Heart right ventricle (tissue), 16 donors: Measurements from ENCODE around the gene OR2A1. TPM values are rescaled to one million over a fixed set of nuclear protein-coding genes. Genes with fewer than 3 reads are reported as not detected.
"Not testable (repeated sequence)": the region's sequence is repeated elsewhere in the genome, so short reads cannot be mapped to it uniquely, and the experiment has no call there.

ENCODE experiments used
- ATAC-seq, 8 donors: fragments of 200-7000 bp; cut with Tn5 transposase; one replicate each; pipeline ENCODE4 v1.9.1; 2020; ENCODE audit warnings: mild to moderate bottlenecking in 8 of 8, moderate library complexity in 8 of 8, moderate number of reproducible peaks in 1 of 8
- DNase-seq, 2 donors: peaks; one replicate each; pipeline ENCODE4 v3.0.0-alpha.2; 2020
- H3K27ac ChIP-seq, 10 donors: fragments of 200-600 bp; sonication (generic) in 2 of 10; one replicate each; pipeline versions ENCODE4 v1.5.0 to v1.8.0; 2020 to 2022; ENCODE audit warnings: mild to moderate bottlenecking in 3 of 10
- H3K27me3 ChIP-seq, 7 donors: fragments of 200-600 bp; one replicate each; pipeline ENCODE4 v1.8.0; 2021 to 2022; ENCODE audit warnings: mild to moderate bottlenecking in 2 of 7
- H3K36me3 ChIP-seq, 9 donors: fragments of 200-600 bp; sonication (generic) in 1 of 9; one replicate each; pipeline versions ENCODE4 v1.5.0 to v1.8.0; 2020 to 2022; ENCODE audit warnings: mild to moderate bottlenecking in 2 of 9
- H3K4me1 ChIP-seq, 9 donors: fragments of 200-600 bp; sonication (generic) in 1 of 9; one replicate each; pipeline versions ENCODE4 v1.5.0 to v1.8.0; 2020 to 2022; ENCODE audit warnings: mild to moderate bottlenecking in 4 of 9
- H3K4me3 ChIP-seq, 10 donors: fragments of 200-600 bp; sonication (generic) in 2 of 10; one replicate each; pipeline versions ENCODE4 v1.5.0 to v1.8.0; 2020 to 2022; ENCODE audit warnings: mild to moderate bottlenecking in 7 of 10, moderate library complexity in 2 of 10
- H3K9me3 ChIP-seq, 11 donors: fragments of 200-600 bp in 10 of 11; sonication (generic) in 2 of 11; one replicate each; pipeline versions ENCODE4 v1.5.0 to v1.8.0; 2013 to 2022; ENCODE audit warnings: mild to moderate bottlenecking in 2 of 11, control low read depth in 1 of 11, moderate library complexity in 1 of 11
- WGBS, 2 donors: extraction: QIAGEN DNeasy Blood & Tissue Kit; methylation state at CpG; one replicate each; pipeline ENCODE4 v1.1.7; 2013; ENCODE audit warnings: inconsistent platforms in 1 of 2; 5-methylcytosine and 5-hydroxymethylcytosine counted together
- intact Hi-C, 10 donors: fragments of 100-400 bp; cut with DNase I; formaldehyde crosslinking; loops; one replicate each; pipeline versions ENCODE4 v1.11.1 to v1.14.2; 2022
- long read RNA-seq, 3 donors: library from polyadenylated mRNA; unstranded; transcript quantifications; one replicate each; pipeline ENCODE4 v2.0.0, GENCODE V29; 2020 to 2021
- polyA plus RNA-seq, 2 donors: library from polyadenylated mRNA; stranded (reverse); fragments of 200-250 nt; gene quantifications; one replicate each; pipeline ENCODE4 v1.2.3, GENCODE V29; 2013
- total RNA-seq, 10 donors: library from RNA; stranded (reverse); fragmentation: NEBNext Ultra II Directional in 3 of 10; extraction: Animal tissue kit (Norgen Biotek cat#: 25700) in 3 of 10; gene quantifications; one replicate each; pipeline versions ENCODE4 v1.2.1 to v1.2.4, GENCODE V29; 2021 to 2023
- donor health status: Arrhythmogenic right ventricular cardiomyopathy.
- donor health status: ischemic (EF 13 %, LVEDD 7.1; RV severe dilation, severe dysfunction).
- donor health status: healthy with polysubstance abuse.
- donor health status: DM: no; HTN: yes; CAD: no.
- donor health status: DM: no; HTN: no; CAD: no.
- donor health status: ischemic (EF 25% LVEDD 6.9; RV normal size, moderate dysfunction).
- donor health status: ischemic (EF 25% LVEDD 5.7; RV mildly dilated, moderate dysfunction).
- donor health status: healthy.
- donor health status: DM: yes; HTN: yes; CAD: no.
- donor health status: Ischemic cardiomyopathy.
- donor health status: ischemic (EF 35%, LVEDD 5.7; RV mildly dilated, moderate dysfunction).
- donor health status: nonischemic (EF 11% LVEDD 7.7; RV severe dilation, severe dysfunction).
- donor health status: DM: yes; HTN: yes; CAD: no.
- donor health status: PGD.
- donor health status: ischemic (EF 29% LVEDD 5.4; RV normal size, mild dysfunction).
- donor health status: nonischemic (EF 23%, LVEDD 6.1; RV moderate dilation, normal function).

Gene OR2A1
- under 1 TPM in 2 of 10 donors, not detected in 8; 0.15 to 0.20 TPM for total RNA-seq
- polyA plus RNA-seq: under 1 TPM in 1 of 2 donors, not detected in 1; 0.01 TPM
- long read RNA-seq, donor 1: 0 reads
- long read RNA-seq, donor 2: 0 reads
- long read RNA-seq, donor 3: 0 reads

DNA sequence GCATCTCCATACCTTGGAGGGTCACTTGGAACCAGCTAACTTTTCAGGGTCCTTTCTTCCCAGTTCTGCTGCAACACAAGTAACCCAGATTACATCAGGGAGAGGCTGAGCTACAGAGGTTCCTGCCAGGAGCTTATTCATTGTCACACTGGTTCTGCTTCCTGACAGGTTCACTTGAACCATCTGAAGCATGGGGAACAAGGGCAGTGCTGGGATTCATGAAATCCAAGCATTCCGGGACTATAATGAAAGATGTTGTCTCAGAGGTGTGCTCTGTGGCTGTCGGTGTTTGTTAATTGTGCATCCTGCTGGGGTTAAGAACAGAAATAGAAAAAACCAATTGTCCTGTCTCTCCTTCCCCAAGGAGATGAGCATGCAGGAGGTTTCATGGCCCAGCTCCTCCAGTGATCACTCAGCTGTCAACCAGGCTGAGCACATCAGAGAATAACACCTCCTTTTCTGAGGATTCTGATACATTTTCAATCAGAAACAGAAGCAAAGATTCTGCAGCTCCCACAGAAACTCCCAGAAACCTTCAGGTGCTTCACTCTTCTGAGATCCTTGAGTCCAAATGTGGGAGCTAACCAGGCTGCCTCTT is at the start of gene OR2A1:
Gene OR2A1 (plus strand): TSS at position 548 of the 598 bp plus-strand sequence. CDS start 5,706 bp downstream, outside the sequence.
- H3K4me1 ChIP-seq, ATAC-seq, DNase-seq, H3K27me3 ChIP-seq, H3K4me3 ChIP-seq, H3K36me3 ChIP-seq, H3K9me3 ChIP-seq, H3K27ac ChIP-seq, intact Hi-C loops: not testable (repeated sequence)
- no CpG with 5 or more reads among the region's 2 CpGs for WGBS, 2 donors

- H3K27ac ChIP-seq, ATAC-seq, intact Hi-C loops, H3K9me3 ChIP-seq, H3K27me3 ChIP-seq, H3K4me3 ChIP-seq, H3K36me3 ChIP-seq, H3K4me1 ChIP-seq, DNase-seq: not testable (repeated sequence)
- 89 to 90% methylated on average over 6 of the region's 7 CpGs for WGBS, 2 donors
These were observed 47.5 kb upstream of the OR2A1 start, which contains the start of gene OR2A7 for GRCh38 chr7:144264692-144265091. OR2A7 (minus strand) TSS chr7:144264792; CDS start chr7:144259628, 5,164 bp downstream.

DNA sequence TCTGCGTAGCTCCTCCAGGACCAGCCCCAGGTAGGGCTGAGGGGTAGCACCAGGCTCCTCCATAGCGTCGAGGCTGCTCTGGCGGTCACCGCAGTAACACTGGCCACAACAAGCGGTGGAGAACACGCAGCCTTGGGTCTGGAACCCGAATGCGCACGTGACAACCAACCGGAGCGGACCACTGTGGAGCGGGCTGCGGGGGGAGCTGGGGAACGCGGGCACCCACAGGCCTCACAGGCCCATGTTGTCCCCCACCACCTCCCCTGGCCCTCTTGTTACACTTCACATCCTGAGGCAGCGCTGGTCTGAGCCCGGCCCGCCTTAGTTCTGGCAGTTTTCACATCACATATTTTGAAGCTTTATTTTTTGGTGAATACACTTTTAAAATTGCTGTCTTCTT is 43.0 kb upstream of the OR2A1 start, which contains the start of gene CTAGE8:
Gene CTAGE8 (minus strand): TSS at position 101 of the 400 bp plus-strand sequence. CDS start 38 bp downstream, at position 63.
- no CpG with 5 or more reads among the region's 19 CpGs for WGBS, 2 donors
- H3K9me3 ChIP-seq, DNase-seq, ATAC-seq, intact Hi-C loops, H3K36me3 ChIP-seq, H3K4me1 ChIP-seq, H3K27me3 ChIP-seq, H3K27ac ChIP-seq, H3K4me3 ChIP-seq: not testable (repeated sequence)

- ATAC-seq, H3K9me3 ChIP-seq, H3K4me3 ChIP-seq, DNase-seq, intact Hi-C loops, H3K4me1 ChIP-seq, H3K27ac ChIP-seq, H3K27me3 ChIP-seq, H3K36me3 ChIP-seq: not testable (repeated sequence)
- WGBS, 2 donors: 96 to 99% methylated on average over 4 of the region's 6 CpGs
These were observed 36.9 kb upstream of the OR2A1 start for GRCh38 chr7:144275281-144275680.

GRCh38 chr7:144280010-144280409 is 32.2 kb upstream of the OR2A1 start:
- WGBS, 2 donors: 96 to 97% methylated on average over 3 of the region's 6 CpGs

GRCh38 chr7:144281981-144282380 is 30.2 kb upstream of the OR2A1 start:
- intact Hi-C loops, H3K36me3 ChIP-seq, H3K27me3 ChIP-seq, H3K9me3 ChIP-seq, H3K4me1 ChIP-seq, H3K4me3 ChIP-seq, H3K27ac ChIP-seq, DNase-seq: not testable (repeated sequence)
- WGBS, 2 donors: no CpG with 5 or more reads among the region's 8 CpGs
- ATAC-seq: peak in 1 of 8 donors; percentile 10

More at GRCh38 chr7:144280010-144280409, 32.2 kb upstream of the OR2A1 start:
- H3K27ac ChIP-seq, H3K27me3 ChIP-seq, H3K4me3 ChIP-seq, DNase-seq, H3K4me1 ChIP-seq, H3K36me3 ChIP-seq, intact Hi-C loops, H3K9me3 ChIP-seq: not testable (repeated sequence)
- ATAC-seq: peak in 1 of 8 donors; percentile 15

- 87 to 91% methylated on average over 2 of the region's 4 CpGs for WGBS, 2 donors
- H3K9me3 ChIP-seq, H3K27ac ChIP-seq, DNase-seq, H3K4me1 ChIP-seq, intact Hi-C loops, H3K4me3 ChIP-seq, H3K36me3 ChIP-seq, H3K27me3 ChIP-seq: not testable (repeated sequence)
- peak in 1 of 8 donors; percentile 12 for ATAC-seq
These were observed 29.7 kb upstream of the OR2A1 start for GRCh38 chr7:144282490-144282889.

DNA sequence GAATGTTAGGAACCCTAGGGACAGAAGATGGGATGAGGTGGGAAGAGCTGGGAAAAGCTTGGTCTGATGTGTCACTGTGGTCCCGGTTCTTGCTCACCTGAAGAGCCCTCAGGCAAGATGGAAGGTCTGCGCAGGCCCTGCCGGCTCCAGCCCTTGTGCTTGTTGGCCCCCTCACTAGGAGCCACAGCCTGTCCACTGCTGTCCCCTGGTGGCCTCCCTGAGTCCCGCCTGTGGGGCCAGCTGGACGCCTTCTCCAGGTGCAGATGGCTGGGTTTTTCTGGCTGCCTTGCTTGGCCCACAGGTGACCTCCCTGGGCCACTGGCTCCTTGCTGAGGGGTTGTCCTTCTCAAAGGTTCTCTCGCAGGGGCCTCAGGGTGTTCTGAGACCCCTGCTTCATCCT is 28.5 kb upstream of the OR2A1 start:
- no CpG with 5 or more reads among the region's 6 CpGs for WGBS, 2 donors
- H3K36me3 ChIP-seq, H3K4me1 ChIP-seq, DNase-seq, H3K9me3 ChIP-seq, intact Hi-C loops, H3K27ac ChIP-seq, H3K27me3 ChIP-seq, H3K4me3 ChIP-seq, ATAC-seq: not testable (repeated sequence)

DNA sequence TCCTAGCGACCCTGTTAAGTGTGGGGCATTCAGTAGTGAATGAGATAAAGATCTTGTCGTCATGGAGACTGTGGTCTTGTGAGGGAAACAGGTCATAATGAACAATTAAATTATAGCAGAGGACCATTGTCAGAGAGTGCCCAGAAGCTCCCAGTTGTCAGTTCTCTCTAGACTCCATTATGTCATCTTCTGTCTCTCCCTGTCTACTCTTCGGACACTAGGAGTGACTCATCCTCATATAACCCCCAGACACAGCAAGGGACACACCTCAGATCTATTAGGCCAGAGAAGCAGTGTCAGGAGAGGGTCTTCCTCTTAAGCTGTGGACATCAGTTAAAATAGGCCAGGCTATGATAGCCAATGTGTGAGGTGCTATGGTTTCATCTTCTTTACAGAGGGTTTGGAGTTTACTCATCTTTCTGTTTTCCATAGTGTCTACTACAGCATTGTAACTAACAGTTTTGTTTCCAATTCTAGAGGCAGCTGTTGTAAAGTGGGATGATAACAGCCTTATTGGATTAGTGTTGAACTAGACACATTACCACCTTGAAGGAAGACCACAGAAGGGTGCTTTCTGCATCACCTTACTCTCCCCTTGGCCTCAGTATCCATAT is 24.9 kb upstream of the OR2A1 start:
- ATAC-seq, DNase-seq, H3K4me3 ChIP-seq, H3K9me3 ChIP-seq, H3K27me3 ChIP-seq, intact Hi-C loops, H3K36me3 ChIP-seq, H3K4me1 ChIP-seq, H3K27ac ChIP-seq: not testable (repeated sequence)
- no CpG with 5 or more reads among the region's 3 CpGs for WGBS, 2 donors

GRCh38 chr7:144291607-144292006 is 20.6 kb upstream of the OR2A1 start:
- H3K27me3 ChIP-seq, intact Hi-C loops, H3K27ac ChIP-seq, H3K36me3 ChIP-seq, H3K4me1 ChIP-seq, DNase-seq, ATAC-seq, H3K9me3 ChIP-seq, H3K4me3 ChIP-seq: not testable (repeated sequence)
- 40 to 59% methylated on average over 2 of the region's 4 CpGs for WGBS, 2 donors

- H3K4me3 ChIP-seq, H3K27me3 ChIP-seq, H3K27ac ChIP-seq, H3K9me3 ChIP-seq, H3K4me1 ChIP-seq, ATAC-seq, H3K36me3 ChIP-seq, intact Hi-C loops, DNase-seq: not testable (repeated sequence)
- 94 to 97% methylated on average over 2 of the region's 14 CpGs for WGBS, 2 donors
These were observed 19.6 kb upstream of the OR2A1 start for GRCh38 chr7:144292384-144293161.
